HG02981 (cell line): ENCODE data around the gene CRACR2A.
A peak's percentile ranks its signal among the peaks of the same experiment; 100 is the strongest.

Source experiments
- ATAC-seq: cut with Tn5 transposase; IDR thresholded peaks from one replicate; pipeline ENCODE4 v1.9.1; 2021; ENCODE audit warnings: mild to moderate bottlenecking, moderate library complexity; ENCODE audit not compliant: unreplicated experiment

Gene CRACR2A

DNA sequence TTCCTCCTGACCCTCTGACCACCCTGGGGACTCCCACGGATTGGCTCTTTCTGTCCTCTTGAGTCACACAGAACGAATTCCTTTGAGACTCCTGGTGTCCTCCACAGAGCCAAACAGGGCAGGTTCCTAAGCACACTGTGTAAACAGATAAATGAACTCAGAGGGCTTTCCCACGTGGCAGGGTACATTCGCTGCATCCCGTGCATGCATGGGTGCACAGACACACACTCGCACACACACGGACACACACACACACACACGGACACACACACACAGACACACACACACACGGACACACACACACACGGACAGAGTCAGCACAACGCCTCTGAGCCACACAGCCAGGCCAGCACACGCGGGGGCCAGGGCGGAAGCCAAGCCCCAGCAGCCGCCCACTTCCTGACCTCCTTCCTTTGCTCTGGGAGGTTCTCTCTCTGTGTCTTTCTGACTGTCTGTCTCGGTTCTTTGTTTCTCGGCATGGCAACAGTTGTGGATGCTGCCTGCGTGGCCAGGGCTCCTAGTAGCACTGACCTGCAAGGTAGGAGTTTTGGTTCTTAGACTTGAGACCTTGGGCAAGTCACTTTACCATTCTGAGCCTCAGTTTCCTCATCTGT, 706 bp downstream of the CRACR2A start:
- peak; percentile 62 for ATAC-seq

DNA sequence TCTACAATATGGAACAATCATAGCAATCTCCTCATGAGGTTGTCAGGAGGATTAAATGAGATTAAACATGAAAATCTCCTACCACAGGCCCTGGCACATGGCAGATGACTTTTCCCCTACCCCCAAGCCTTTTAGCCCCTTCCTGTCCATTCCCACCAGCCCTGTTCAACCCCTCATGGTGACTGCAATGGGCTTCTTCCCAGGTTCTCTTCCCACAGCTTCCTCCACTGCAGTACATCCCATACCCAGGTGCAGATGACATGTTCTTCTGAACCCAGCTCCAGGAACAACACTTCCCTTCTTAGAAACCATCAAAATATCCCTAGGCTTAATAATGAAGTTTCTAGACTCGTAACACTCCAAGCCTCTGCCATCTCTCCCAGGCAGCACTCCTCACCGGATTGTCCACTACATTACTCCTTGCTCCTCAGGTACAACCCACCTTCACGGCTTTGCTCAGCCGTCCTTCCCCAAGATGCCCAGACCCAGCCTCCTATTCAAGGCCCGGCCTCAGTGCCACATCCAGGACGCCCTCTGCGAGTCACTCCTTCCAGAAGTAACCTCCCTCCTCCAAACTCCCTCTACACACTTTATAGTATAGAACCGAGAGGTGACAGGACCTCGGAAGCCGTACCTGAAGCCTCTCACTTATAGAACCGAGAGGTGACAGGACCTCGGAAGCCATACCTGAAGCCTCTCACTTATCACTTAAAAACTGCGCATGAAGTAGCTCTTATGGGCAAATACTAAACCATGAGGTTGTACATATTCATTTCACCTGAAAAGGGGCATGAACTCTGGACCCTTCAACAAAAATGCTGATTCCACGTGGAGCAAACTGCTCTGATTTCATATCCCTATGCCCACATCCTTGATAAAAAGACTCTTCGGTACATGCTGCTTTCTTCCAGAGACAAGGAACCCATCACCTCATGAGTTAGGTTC, 1.5 kb downstream of the CRACR2A start:
- ATAC-seq: no peak

DNA sequence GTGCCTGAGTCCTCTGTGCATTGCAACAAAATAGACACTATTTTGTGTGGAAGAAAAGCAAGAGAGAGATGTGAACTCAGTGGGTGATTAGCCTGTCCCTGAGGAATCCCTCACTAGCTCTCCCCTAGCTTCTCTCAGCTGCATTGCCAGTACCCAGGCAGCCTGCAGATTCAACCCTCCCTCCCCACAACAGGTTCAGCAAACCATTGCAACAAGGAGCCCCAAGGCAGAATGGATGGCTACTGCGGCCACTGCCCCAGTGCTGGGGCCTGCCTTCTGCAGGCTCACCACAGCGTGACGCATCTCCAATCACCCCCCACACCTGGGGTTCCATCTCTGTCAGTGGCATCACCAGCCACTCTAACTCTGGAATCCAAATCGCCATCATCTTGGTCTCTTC, 2.3 kb downstream of the CRACR2A start:
- no peak for ATAC-seq

DNA sequence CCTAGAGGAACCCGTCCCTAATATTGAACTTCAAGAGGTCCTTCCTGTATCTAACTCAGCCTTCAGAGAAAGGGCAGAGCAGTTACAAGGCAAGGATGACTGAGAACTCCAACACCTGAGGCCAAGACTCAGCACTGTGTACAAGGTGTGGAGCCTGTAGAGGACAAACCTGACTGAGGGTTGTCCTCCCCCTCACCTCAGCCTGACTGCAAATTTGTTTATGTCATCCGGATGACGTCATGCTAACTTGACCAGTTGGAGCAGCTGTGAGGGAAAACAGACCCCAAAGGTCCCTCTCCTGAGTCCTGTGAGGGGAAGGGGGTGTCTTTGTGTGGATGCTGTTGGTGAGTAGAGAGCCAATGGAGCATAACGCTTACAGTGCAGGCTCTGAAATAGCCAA, 4.3 kb downstream of the CRACR2A start:
- no peak for ATAC-seq

DNA sequence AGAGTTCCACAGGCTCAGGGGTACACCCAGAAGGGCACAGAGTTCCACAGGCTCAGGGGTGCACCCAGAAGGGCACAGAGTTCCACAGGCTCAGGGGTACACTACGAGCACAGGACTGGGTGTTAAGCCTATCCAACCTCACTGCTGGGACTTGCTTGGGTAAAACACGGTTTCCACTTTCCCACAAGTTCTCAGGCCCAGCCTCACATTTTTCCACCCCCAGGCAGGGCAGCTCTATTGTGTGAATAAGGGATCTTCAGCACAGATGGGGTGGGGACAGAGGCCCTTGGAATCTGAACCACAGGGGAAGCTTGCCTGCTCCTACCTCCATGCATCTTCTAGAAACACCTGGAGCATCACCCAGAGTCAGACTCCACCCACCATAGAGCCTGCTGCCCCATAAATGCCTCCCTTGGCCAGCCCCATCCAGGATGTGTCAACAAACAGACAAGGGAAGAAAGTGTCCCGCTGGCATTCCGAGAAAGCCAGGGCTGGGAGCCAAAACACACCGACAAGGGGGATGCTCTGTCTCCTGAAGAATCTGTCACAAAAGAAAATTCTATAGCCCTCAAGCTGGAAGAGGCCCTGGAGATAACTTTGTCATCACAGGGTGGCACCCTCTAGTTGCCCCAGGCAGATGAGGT, 4.8 kb downstream of the CRACR2A start:
- no peak for ATAC-seq

DNA sequence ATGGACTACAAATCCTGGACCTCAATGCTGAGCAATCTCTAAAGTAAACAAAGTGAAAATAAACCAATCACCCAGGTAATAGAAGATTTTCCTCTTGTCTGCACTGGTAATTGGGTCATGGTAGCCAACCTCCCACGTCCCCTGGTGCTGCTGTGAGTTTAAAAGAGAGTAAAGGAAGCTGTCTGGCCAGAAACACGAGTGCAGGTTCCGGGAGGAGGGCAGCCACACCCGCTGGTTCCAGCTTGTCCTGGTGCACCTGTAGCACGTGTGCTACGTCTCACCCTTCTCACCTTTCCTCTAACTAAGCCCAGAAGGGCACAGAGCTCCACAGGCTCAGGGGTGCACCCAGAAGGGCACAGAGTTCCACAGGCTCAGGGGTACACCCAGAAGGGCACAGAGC, 5.4 kb downstream of the CRACR2A start:
- no peak for ATAC-seq

DNA sequence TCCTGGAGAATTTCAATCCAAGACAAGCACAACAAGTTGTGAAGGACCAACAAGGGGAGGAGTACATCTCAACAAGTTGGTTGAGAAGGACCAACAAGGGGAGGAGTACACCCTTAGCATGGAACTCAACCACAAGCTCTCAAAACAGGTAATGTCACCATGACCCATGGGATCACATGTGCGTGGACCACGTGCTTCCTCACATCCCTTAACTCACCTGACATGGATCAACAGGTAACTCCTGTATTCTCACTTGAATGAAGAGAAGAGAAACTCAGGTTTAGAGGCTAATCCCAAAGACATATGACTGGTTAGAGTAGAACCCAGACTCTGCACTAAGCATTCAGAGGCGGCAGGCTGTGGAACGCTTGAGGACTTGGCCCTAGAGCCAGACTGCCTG, 6.2 kb downstream of the CRACR2A start:
- ATAC-seq: no peak

DNA sequence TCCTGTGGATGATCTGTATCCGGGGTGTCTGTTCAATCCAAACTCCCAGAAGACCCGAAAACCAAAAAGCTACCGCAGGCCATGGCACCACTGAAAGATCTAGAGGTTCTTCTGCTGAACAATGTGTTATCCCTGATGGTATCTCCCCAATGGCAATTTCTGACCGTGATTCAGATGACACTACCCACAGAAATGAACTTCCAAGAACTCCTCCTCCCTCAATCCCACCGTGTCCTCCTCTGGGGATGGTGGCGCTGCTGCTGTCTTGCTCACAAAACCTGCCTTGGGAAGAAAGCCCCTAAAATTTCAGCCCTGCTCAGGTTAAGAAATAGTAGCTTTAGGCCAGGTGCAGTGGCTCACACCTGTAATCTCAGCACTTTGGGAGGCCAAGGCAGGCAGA, 7.8 kb downstream of the CRACR2A start:
- no peak for ATAC-seq

DNA sequence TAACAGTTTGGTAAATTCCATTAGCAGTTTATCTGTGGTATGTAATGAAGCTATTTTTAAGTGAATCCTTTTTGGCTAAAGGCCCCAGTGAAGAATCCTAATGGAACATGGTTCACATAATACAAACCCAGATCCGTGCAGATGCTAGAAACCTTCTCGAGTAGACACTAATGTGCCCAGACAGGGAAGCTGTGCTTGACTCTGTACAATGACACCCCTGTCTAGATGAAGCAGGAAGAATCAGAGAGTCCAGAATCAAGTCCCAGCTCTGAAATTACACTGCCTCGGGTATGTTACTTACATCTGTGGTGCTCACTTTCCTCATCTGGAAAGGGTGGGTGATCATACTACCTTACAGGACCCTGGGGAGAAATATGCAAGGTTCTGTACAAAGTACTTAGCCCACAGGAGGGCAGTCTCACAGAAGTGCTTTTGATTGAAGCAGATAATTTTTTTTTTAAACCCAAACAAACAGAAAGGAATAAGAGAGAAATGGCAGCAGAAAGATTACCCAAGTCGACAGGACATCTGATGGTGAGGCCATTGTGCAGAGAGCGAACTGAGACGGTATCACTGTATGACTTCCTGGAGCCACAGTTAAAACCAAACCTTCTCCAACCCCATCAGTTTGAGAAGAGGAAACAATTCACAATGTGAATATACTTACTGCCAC, 8.5 kb downstream of the CRACR2A start:
- ATAC-seq: no peak

DNA sequence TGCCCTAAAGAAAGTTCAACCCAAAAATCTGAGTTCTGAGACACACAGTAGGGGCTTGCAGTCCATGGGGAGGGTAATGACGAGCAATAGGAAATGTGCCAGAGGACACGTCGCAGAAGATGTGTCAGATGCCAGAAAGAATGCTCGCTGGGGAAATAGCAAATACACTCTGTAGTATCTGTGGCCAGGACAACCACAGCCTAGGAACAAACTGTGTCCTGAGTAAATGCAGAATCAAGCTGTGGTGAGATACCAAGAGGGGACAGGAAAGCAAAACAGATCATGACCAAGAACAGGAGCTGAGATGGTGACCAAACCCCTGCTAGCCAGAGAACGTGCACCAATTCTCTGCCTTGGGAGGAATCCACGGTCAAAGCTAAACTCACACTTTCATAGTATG, 9.1 kb downstream of the CRACR2A start:
- no peak for ATAC-seq

DNA sequence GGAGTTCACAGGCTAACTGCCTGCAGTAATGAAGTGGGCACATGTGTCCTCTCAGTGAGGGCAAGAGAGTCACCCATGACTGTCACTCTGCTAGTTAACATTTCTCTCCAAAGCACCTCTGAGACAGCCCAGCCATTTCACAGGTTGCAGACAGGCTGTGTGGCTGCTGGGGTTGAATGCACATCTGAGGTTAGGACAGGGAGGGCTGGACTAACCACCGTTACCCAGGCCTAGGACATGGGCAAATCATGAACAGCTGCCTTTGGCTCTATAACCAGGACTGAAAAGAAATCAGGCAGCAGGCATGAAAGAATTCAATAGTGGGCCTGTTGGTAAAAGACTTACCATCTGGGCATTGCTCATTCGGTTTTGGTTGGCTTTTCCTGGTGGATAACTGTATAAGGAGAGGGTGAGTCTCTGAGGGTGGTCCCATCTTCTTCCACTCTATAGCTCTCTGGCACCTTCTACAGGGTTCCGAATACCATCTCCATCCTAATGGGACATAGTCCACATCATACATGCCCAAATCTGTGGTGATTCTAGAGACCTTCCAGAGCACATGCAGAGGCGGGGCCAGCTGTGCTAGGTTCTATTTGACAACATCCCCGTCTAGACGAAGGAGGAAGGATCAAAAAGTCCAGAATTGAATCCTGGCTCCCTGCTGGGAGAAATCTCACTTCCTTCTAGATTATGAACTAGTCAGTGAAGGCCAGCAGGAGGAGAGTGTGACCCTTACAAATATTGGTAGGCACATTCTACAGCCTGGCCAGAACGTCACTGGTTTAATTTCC, 10.8 kb downstream of the CRACR2A start:
- ATAC-seq: no peak

DNA sequence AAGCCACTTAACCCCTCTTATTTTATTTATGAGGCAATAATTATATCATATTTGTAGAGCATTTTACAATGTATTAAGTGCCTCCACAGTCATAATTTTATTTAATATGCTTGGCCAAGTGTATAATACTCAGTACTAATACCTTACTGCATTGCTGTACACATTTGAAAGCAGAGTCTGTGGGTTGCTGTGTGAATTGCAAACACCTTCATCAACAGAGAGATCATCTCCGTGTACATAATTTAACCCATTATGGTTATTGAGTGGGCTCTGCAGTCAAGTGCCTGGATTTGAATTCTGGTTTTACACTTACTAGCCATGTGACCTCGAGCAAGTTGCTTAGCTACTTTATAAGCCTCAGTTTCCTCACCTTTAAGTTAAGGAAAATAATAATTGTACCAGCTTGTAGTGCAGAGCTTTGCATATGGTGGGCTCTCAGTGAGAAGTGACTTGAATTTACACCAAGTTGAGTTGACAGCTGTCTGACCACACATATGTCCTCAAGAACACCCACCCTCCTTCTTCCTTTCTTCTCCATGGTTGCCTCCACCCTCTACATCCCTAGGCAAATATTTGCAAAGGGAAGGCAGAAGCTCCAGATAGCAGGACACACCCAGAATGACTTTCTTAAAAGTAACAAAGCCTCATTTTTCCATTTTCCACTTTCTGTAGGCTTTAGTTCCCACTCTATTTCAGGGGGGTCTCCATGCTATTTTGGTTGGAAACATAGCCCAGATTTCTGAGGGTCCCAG, 12.3 kb downstream of the CRACR2A start:
- no peak for ATAC-seq

DNA sequence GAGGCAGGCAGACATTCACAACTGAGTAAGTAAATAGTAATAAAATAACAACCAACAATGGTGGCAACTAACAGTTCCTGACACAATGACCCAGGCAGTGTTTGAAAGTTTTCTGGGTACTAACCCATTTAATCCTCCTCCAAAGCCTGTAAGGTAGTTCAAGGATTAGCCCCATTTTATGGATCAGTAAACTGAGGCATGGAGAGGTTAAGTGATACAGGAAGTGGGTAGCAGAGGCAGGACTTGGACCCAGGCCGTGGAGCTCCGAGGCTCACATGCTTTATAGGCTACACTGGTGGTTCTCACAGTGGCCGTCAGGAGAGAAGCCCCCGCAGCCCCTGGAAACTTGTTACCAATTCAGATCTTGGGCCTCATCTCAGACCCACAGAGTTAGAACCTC, 17.5 kb downstream of the CRACR2A start:
- no peak for ATAC-seq

DNA sequence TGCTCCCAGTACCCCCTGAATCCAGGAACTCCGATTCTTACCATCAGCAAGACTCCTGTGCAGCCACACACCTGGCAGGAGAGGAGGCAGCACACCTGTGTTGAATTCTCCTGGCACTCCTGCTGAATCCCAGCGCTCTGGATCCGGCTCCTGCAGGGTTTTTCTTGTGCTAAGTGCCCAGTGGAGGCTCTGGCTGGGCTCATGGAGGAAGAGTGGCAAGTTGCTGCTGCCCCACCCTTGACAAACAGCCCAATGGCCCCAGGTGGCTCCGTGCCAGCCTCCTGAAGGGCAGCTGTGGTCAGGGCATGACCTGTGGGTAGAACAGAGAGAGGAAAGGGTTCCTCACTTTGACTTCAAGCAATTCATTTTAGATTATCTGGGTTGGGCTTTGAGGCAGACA, 20.0 kb downstream of the CRACR2A start:
- ATAC-seq: no peak

DNA sequence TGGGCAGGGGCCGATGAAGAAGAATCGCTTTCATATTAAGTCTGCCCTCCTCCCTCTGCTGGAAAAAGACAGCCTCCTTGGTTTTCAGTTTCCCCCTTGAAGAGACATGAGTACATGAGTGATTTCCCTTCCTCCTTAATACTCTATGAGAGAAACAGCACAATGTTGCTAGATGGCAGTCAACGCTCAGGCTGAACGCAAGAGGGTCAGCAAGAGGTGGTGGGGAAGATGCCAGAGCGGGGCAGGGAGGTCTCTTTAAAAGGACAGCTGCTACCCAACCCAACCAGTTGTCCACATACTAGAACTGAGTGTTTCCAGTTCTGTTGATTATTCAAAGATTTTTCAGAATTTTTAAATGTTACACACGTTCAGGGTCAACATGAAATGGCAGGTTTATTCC, 22.8 kb downstream of the CRACR2A start:
- ATAC-seq: no peak

DNA sequence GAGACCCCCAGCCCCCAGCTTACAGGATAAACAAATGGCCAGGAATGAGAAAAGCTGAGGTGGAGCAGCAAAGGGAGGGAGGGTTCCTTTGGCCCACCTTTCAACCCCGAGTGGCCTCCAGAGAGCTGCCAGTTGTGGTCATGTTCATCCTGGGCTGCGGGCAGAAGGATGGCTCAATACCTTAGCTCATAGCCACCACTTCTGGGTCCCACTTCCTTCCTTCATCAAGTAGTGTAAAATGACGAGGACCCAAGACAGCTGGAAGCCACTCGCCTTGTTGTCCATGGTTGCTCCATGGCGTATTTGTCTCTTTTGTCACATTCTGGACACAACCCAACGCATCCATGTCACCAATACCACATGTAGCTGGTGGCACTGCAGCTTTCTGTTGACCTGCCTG, 24.2 kb downstream of the CRACR2A start:
- ATAC-seq: peak; percentile 14

DNA sequence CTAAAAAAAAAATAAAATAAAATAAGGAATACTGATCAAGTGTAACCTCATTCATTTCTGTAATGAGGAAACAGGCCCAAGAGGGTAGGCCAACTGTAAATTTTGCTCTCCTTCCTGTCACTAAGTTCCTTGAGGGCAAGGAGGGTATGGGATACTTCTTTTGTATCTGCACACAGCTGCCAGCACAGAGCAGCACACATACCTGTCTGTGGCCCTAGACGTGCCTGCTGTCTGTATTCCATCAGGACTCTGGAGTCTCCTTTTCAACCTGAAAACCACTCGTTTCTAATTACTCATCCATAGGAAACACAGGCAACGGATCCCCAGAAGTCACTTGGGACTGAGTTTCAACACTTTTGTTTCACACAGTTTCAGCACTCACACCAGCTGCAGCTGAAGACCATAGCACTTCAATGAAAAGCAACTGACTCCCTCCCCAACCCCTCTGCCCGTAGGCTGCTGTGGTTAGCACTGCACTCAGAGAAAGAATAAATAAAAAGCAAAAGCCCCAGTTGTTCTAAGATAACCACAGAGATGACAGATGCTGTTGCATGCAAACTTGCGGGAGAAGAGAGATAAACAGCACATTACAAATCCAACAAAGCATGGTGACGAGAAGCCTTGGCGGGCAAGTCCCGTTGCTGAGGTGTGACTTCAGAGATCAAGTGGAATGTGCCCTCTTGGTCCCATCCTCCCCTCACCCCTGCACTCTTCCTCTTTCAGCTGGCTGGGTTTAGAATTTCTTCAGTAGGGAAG, 24.9 kb downstream of the CRACR2A start:
- peak; percentile 77 for ATAC-seq

DNA sequence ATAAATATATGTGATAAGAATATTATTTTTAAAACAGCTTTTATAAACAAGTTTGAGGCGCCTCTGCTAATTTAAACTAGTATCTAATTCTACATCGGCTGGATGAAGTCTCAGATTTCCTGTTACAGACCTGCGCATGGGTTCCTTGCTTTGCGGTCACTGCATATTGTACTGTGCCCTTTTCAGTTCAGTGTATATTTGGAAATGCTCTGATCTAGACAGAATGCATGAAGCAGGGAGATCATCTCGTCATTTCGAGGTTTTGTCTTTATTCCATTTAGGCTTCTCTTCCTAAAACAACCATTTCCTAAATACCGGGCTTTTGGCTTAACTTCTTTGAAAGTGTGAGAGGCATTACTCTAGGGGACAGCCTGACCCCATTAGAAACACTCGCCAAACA, 25.6 kb downstream of the CRACR2A start:
- no peak for ATAC-seq

DNA sequence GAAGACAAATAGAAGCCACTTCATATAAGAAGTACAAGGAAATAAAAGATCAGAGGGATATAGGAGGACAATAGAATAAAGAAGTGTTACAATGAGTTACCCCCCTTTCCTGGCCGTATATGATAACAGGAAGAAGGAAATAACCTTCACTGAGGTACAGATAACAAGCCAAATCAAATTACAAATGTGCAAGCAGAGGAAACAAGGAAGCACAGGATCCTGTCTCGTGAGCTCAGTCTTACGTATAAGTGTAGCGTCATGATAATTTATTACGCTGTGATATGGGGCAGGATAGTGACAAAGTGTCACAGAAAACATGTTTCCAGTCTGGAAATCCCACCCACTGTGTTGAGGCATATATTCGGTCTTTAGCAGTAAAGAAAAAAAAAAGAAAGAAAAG, 26.5 kb downstream of the CRACR2A start:
- ATAC-seq: no peak
